ENCODE results near the gene SRD5A3.
"Not testable (repeated sequence)": the region's sequence is repeated elsewhere in the genome, so short reads cannot be mapped to it uniquely, and the experiment has no call there.

SRD5A3 gene

DNA sequence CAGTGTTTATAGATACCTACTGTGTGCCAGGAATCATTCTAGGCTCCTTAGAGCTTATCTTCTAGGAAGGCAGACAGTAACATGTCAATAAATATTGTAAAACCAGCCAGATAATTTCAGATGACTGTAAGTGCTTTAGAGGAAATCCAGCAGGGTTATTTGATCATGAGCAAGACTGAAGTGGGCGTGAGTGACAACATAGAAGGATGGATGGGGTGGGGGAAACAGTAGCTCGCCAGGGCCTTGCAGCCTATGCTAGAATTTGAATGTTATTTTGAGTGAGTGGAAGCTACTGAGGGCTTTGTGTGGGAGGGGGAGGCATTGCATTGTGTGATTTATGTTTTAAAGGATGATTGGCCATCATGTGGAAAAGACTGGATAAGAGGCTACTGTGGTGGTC lies 6.7 kb downstream of the SRD5A3 start:
- no peak overlapping the region for H3K4me3 ChIP-seq
- no peak overlapping the region for H3K27ac ChIP-seq
- H3K27me3 ChIP-seq: no peaks in the 10 kb centered on the region
- H3K9ac ChIP-seq: no peak overlapping the region
- H4K20me1 ChIP-seq: no peaks in the 10 kb centered on the region; a peak in 1 of 22 replicates
- H3K4me2 ChIP-seq: no peak overlapping the region
- no peak for TF ChIP-seq Cebpa-rat (IDR thresholded peaks at IDR 0.05)
- H3K36me3 ChIP-seq: peaks cover 0 to 36% (median 30%) of the 10 kb centered on the region in 11 experiments; a peak in 19 of 22 replicates
- H3K4me1 ChIP-seq: peaks cover 7 to 53% (median 16%) of the 10 kb centered on the region in 10 experiments
- H3K9me3 ChIP-seq (replicated peaks in 1 of 11): peaks cover 14 to 37% (median 26%) of the 10 kb centered on the region in 11 experiments

GRCh38 chr4:55353228-55353747 lies 7.2 kb downstream of the SRD5A3 start:
- peaks cover 2 to 53% (median 15%) of the 10 kb centered on the region in 10 experiments; a peak in 19 of 20 replicates for H3K4me1 ChIP-seq
- not testable (repeated sequence) for H3K27ac ChIP-seq, H4K20me1 ChIP-seq, H3K9ac ChIP-seq, H3K4me3 ChIP-seq, H3K4me2 ChIP-seq, H3K27me3 ChIP-seq
- H3K36me3 ChIP-seq: peaks cover 0 to 36% (median 30%) of the 10 kb centered on the region in 11 experiments; a peak in 19 of 22 replicates
- peaks cover 14 to 37% (median 26%) of the 10 kb centered on the region in 11 experiments for H3K9me3 ChIP-seq (replicated peaks in 1 of 11)

GRCh38 chr4:55354648-55355047 lies 8.6 kb downstream of the SRD5A3 start:
- Histone ChIP-seq H3K27me3 (no peaks in the 10 kb centered on the region), H3K9me3 (replicated peaks in 1 of 11) (peaks cover 14 to 37% (median 26%) of the 10 kb centered on the region in 11 experiments), H3K4me1 (peaks cover 8 to 59% (median 24%) of the 10 kb centered on the region in 10 experiments; a peak in 18 of 20 replicates), H3K9ac (no peak overlapping the region), H3K4me3 (no peak overlapping the region), H3K27ac (no peak overlapping the region), H4K20me1 (no peaks in the 10 kb centered on the region), H3K4me2 (peak overlapping the region in 1 of 11 experiments; percentile 32; a peak in 1 of 22 replicates), H3K36me3 (peaks cover 0 to 39% (median 30%) of the 10 kb centered on the region in 11 experiments; a peak in 19 of 22 replicates)
- TF ChIP-seq Cebpa-rat (IDR thresholded peaks at IDR 0.05): no peak

- H4K20me1 ChIP-seq: no peaks in the 10 kb centered on the region
- no peaks in the 10 kb centered on the region for H3K27me3 ChIP-seq
- no peak overlapping the region for H3K4me3 ChIP-seq
- peaks cover 14 to 37% (median 26%) of the 10 kb centered on the region in 11 experiments for H3K9me3 ChIP-seq (replicated peaks in 1 of 11)
- H3K9ac ChIP-seq: no peak overlapping the region
- no peak overlapping the region for H3K27ac ChIP-seq
- no peak overlapping the region for H3K4me2 ChIP-seq
- peaks cover 0 to 40% (median 30%) of the 10 kb centered on the region in 11 experiments; a peak in 19 of 22 replicates for H3K36me3 ChIP-seq
- H3K4me1 ChIP-seq: peaks cover 8 to 65% (median 27%) of the 10 kb centered on the region in 10 experiments; a peak in 18 of 20 replicates
- TF ChIP-seq Cebpa-rat (IDR thresholded peaks at IDR 0.05): no peak
These were observed 9.5 kb downstream of the SRD5A3 start for GRCh38 chr4:55355555-55355954.

GRCh38 chr4:55356991-55357461 lies 11.0 kb downstream of the SRD5A3 start:
- TF ChIP-seq Cebpa-rat (IDR thresholded peaks at IDR 0.05): no peak
- Histone ChIP-seq H3K4me3 (no peak overlapping the region), H4K20me1 (no peaks in the 10 kb centered on the region), H3K9me3 (replicated peaks in 1 of 11) (peaks cover 14 to 23% (median 20%) of the 10 kb centered on the region in 11 experiments), H3K27ac (peak overlapping the region in 4 of 11 experiments; percentile 33 to 84 (median 74); a peak in 7 of 22 replicates), H3K9ac (no peak overlapping the region), H3K36me3 (peaks cover 0 to 31% (median 20%) of the 10 kb centered on the region in 11 experiments; a peak in 19 of 22 replicates), H3K4me1 (peaks cover 8 to 64% (median 27%) of the 10 kb centered on the region in 10 experiments; a peak in 18 of 20 replicates), H3K27me3 (no peaks in the 10 kb centered on the region), H3K4me2 (peak overlapping the region in 5 of 11 experiments; percentile 31 to 90 (median 70); a peak in 10 of 22 replicates)

- H3K27ac ChIP-seq: peak overlapping the region in 10 of 11 experiments; percentile 35 to 84 (median 64); a peak in 19 of 22 replicates
- H3K36me3 ChIP-seq: peaks cover 0 to 19% (median 9%) of the 10 kb centered on the region in 11 experiments; a peak in 16 of 22 replicates
- peaks cover 3 to 11% (median 8%) of the 10 kb centered on the region in 11 experiments for H3K9me3 ChIP-seq (replicated peaks in 1 of 11)
- no peak for TF ChIP-seq Cebpa-rat (IDR thresholded peaks at IDR 0.05)
- H3K27me3 ChIP-seq: no peaks in the 10 kb centered on the region
- no peak overlapping the region for H3K4me3 ChIP-seq
- H3K4me1 ChIP-seq: peaks cover 10 to 69% (median 27%) of the 10 kb centered on the region in 10 experiments; a peak in 18 of 20 replicates
- peak overlapping the region in 10 of 11 experiments; percentile 8 to 90 (median 42); a peak in 16 of 22 replicates for H3K4me2 ChIP-seq
- 0 out of 22 replicates have a peak overlapping the region, but pooled peaks of 1 of the 11 experiments have one; percentile 66 for H3K9ac ChIP-seq
- no peaks in the 10 kb centered on the region for H4K20me1 ChIP-seq
These were observed 12.2 kb downstream of the SRD5A3 start for GRCh38 chr4:55358246-55358645.

- H4K20me1 ChIP-seq: no peaks in the 10 kb centered on the region
- H3K36me3 ChIP-seq: peaks cover 1 to 15% (median 5%) of the 10 kb centered on the region in 11 experiments; a peak in 13 of 22 replicates
- no peaks in the 10 kb centered on the region for H3K27me3 ChIP-seq
- H3K9me3 ChIP-seq (replicated peaks in 1 of 11): peaks cover 0 to 7% (median 4%) of the 10 kb centered on the region in 11 experiments; a peak in 19 of 22 replicates
- TF ChIP-seq Cebpa-rat (IDR thresholded peaks at IDR 0.05): peak in 4 of 11 experiments; percentile 17 to 82 (median 52); a peak in 4 of 22 replicates
- H3K9ac ChIP-seq: peak overlapping the region in 6 of 11 experiments; percentile 8 to 66 (median 44); a peak in 7 of 22 replicates
- peak overlapping the region; percentile 31 to 84 (median 63); a peak in 19 of 22 replicates for H3K27ac ChIP-seq
- peak overlapping the region in 10 of 11 experiments; percentile 8 to 90 (median 54); a peak in 19 of 22 replicates for H3K4me2 ChIP-seq
- peaks cover 13 to 73% (median 27%) of the 10 kb centered on the region in 10 experiments; a peak in 18 of 20 replicates for H3K4me1 ChIP-seq
- H3K4me3 ChIP-seq: no peak overlapping the region; a peak in 1 of 20 replicates
These were observed 12.6 kb downstream of the SRD5A3 start for GRCh38 chr4:55358668-55359067.

DNA sequence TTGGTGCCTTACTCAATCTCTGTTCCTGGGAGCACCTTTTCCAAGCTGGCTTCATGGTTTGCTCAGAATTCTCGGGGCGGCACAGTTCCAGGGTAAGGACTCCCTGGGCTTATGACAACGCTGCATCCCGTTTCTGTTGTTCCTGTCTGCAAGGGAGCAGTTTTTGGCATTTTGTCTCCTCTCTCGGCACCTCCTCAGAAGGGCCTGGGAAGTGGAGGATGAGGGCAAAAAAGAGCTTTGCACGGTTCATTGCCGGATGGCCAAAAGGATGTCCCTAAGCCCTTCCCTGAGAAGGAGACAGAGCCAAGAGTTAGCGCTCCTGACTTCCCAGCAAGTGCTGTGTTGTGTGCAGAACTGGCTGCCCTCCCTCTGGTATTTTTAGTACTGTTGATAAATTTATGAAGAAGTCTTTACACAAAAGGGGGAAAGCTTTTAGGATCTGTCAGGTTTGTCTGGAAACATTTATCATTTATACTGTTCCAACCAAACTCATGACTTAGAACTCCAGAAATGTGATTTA lies 13.4 kb downstream of the SRD5A3 start:
- Histone ChIP-seq H3K9ac (peak overlapping the region in 6 of 11 experiments; percentile 19 to 66 (median 44); a peak in 10 of 22 replicates), H3K9me3 (replicated peaks in 1 of 11) (no peaks in the 10 kb centered on the region), H3K4me2 (peak overlapping the region in 8 of 11 experiments; percentile 10 to 90 (median 72); a peak in 15 of 22 replicates), H3K4me1 (peaks cover 13 to 71% (median 27%) of the 10 kb centered on the region in 10 experiments; a peak in 18 of 20 replicates), H3K27ac (peak overlapping the region in 10 of 11 experiments; percentile 31 to 84 (median 64); a peak in 19 of 22 replicates), H3K27me3 (no peaks in the 10 kb centered on the region), H3K36me3 (peaks cover 0 to 13% (median 0%) of the 10 kb centered on the region in 11 experiments; a peak in 5 of 22 replicates), H4K20me1 (no peaks in the 10 kb centered on the region), H3K4me3 (no peak overlapping the region)
- TF ChIP-seq Cebpa-rat (IDR thresholded peaks at IDR 0.05): no peak

DNA sequence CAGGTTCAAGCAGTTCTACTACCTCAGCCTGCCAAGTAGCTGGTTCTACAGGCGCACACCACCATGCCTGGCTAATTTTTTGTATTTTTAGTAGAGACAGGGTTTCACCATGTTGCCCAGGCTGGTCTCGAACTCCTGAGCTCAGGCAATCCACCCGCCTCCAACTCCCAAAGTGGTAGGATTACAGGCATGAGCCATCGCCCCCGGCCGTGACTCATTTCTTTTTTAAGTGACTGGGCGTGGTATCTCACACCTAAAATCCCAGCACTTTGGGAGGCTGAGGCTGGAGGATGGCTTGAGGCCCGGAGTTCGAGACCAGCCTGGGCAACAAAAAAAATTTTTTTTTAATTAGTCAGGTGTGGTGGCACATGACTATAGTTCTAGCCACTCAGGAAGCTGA lies 16.9 kb downstream of the SRD5A3 start:
- H3K4me3 ChIP-seq; H3K27me3 ChIP-seq; H3K9ac ChIP-seq; H4K20me1 ChIP-seq; H3K9me3 ChIP-seq (replicated peaks in 1 of 11); H3K27ac ChIP-seq: not testable (repeated sequence)
- 0 out of 22 replicates have a peak overlapping the region, but pooled peaks of 1 of the 11 experiments have one; percentile 1 for H3K4me2 ChIP-seq
- H3K4me1 ChIP-seq: peaks cover 13 to 54% (median 19%) of the 10 kb centered on the region in 10 experiments; a peak in 18 of 20 replicates
- H3K36me3 ChIP-seq: peaks cover 0 to 25% (median 6%) of the 10 kb centered on the region in 11 experiments; a peak in 7 of 22 replicates
